K562 (cell line): ENCODE results near the gene LLCFC1. TPM values are rescaled to one million over a fixed set of nuclear protein-coding genes. Genes with fewer than 3 reads are reported as not detected.
A peak's percentile ranks its signal among the peaks of the same experiment; 100 is the strongest.

Source experiments
- ATAC-seq: fragments of 200-7000 bp; cut with Tn5 transposase; 3 replicates; pipeline ENCODE4 v1.9.1; 2020; ENCODE audit warnings: moderate library complexity
- BruUV-seq: library from RNA; stranded (reverse); fragments of 400-500 nt; replicated peaks from 2 replicates; lab custom pipeline; 2021; lab: Mats Ljungman, UMichigan
- CTCF ChIA-PET: fragments of 300-600 bp; formaldehyde crosslinking; extraction: SDS; loops from one replicate; lab custom pipeline; 2021; ENCODE audit warnings: low intra/inter-chr PET ratio; lab: Yijun Ruan, JAX
- POLR2A ChIA-PET: fragments of 300-600, 350-650 bp; sonication (Branson Sonifier 250); formaldehyde crosslinking; extraction: SDS; loops from one replicate; lab custom pipeline; 2021; ENCODE audit warnings: antibody characterized with exemption, inconsistent platforms; lab: Yijun Ruan, JAX
- DNase-seq, 4 experiments: peaks; one replicate each; pipeline versions ENCODE4 v3.0.0 to v3.0.0-alpha.2; 2011 to 2018; ENCODE audit warnings: low spot score in 3 of 4, mixed read lengths in 3 of 4; ENCODE audit errors: extremely low read depth in 1 of 4
- FAIRE-seq: peaks from 2 replicates; lab custom pipeline; 2011; peaks lifted over from hg19 to GRCh38; lab: Jason Lieb, UNC
- H2AFZ ChIP-seq: 2 replicates; pipeline ENCODE4 v1.6.0; 2011; ENCODE audit warnings: low read depth, low read length, control low read depth, inconsistent platforms
- H3K27ac ChIP-seq: fragments of 200-600 bp; 3 replicates; pipeline ENCODE4 v1.8.0; 2011; ENCODE audit warnings: low read depth, mild to moderate bottlenecking, control low read depth, inconsistent platforms, low read length, moderate library complexity, mixed read lengths; ENCODE audit errors: extremely low read depth
- H3K27me3 ChIP-seq, 2 experiments: fragments of 300-600 bp in 1 of 2; 2 replicates in 1 of 2; 3 replicates in 1 of 2; pipeline versions ENCODE4 v1.6.0 to v1.8.0; 2011; ENCODE audit warnings: inconsistent platforms in 2 of 2, low read length in 2 of 2, mild to moderate bottlenecking in 1 of 2, mixed read lengths in 1 of 2, moderate library complexity in 1 of 2; ENCODE audit not compliant: control insufficient read depth in 2 of 2, insufficient read depth in 2 of 2
- H3K36me3 ChIP-seq: fragments of 300-600 bp; 3 replicates; pipeline ENCODE4 v1.8.0; 2011; ENCODE audit warnings: mild to moderate bottlenecking, low read length, inconsistent platforms; ENCODE audit not compliant: control insufficient read depth, insufficient read depth
- H3K4me1 ChIP-seq, 2 experiments: fragments of 200-600 bp in 1 of 2; replicated peaks in 1 of 2; 2 replicates in 1 of 2; 3 replicates in 1 of 2; pipeline versions ENCODE4 v1.5.1 to v1.8.0; 2011; ENCODE audit warnings: inconsistent platforms in 2 of 2, low read length in 2 of 2, mild to moderate bottlenecking in 1 of 2, mixed read lengths in 1 of 2, moderate library complexity in 1 of 2; ENCODE audit not compliant: control insufficient read depth in 2 of 2, insufficient read depth in 2 of 2
- H3K4me2 ChIP-seq: 2 replicates; pipeline ENCODE4 v1.6.1; 2011; ENCODE audit warnings: low read length, control low read depth, inconsistent platforms, mixed read lengths; ENCODE audit not compliant: insufficient read depth
- H3K4me3 ChIP-seq: fragments of 200-600 bp; sonication (generic), shearing (Covaris generic); 2 replicates; pipeline ENCODE4 v1.5.1; 2016; ENCODE audit warnings: control low read depth, inconsistent platforms
- H3K79me2 ChIP-seq: fragments of 200-600 bp; 3 replicates; pipeline ENCODE4 v1.8.0; 2011; ENCODE audit warnings: low read length, inconsistent platforms; ENCODE audit not compliant: control insufficient read depth, insufficient read depth
- H3K9ac ChIP-seq, 2 experiments: 2 replicates each; pipeline versions ENCODE4 v1.6.0 to v1.6.1; 2011; ENCODE audit warnings: low read depth in 2 of 2, low read length in 2 of 2, control low read depth in 1 of 2, inconsistent platforms in 1 of 2, mild to moderate bottlenecking in 1 of 2, mixed read lengths in 1 of 2; ENCODE audit not compliant: insufficient read depth in 1 of 2
- H3K9me1 ChIP-seq: one replicate; pipeline ENCODE4 v1.6.0; 2011; ENCODE audit warnings: inconsistent platforms, mild to moderate bottlenecking, low read length, moderate library complexity; ENCODE audit not compliant: control insufficient read depth, insufficient read depth
- H3K9me3 ChIP-seq: replicated peaks from 2 replicates; pipeline ENCODE4 v1.5.1; 2011; ENCODE audit warnings: low read depth, low read length, inconsistent platforms; ENCODE audit not compliant: control insufficient read depth, insufficient read depth
- H4K20me1 ChIP-seq: replicated peaks from 2 replicates; pipeline ENCODE4 v1.6.1; 2011; ENCODE audit warnings: low read length, inconsistent platforms, mixed read lengths; ENCODE audit not compliant: control insufficient read depth, insufficient read depth
- C11orf30 ChIP-seq: fragments of 450-650 bp; IDR thresholded peaks from 2 replicates; pipeline ENCODE4 v1.6.1; 2016; ENCODE audit warnings: low read depth, mild to moderate bottlenecking
- MAFF ChIP-seq: IDR thresholded peaks from 2 replicates; pipeline ENCODE4 v1.6.1; 2012; ENCODE audit warnings: low read length, improper control_type of control experiment
- MAFG ChIP-seq: fragments of 450-650 bp; conservative IDR thresholded peaks from 2 replicates; pipeline ENCODE4 v1.6.1; 2016; ENCODE audit warnings: missing genetic modification characterization, missing compliant biosample characterization
- MAFK ChIP-seq: IDR thresholded peaks from 2 replicates; pipeline ENCODE4 v1.6.1; 2011; ENCODE audit warnings: low read length, improper control_type of control experiment
- ZNF316 ChIP-seq: fragments of 450-650 bp; IDR thresholded peaks from 2 replicates; pipeline ENCODE4 v1.6.1; 2016
- WGBS: fragments of 100-300 bp; shearing (Covaris generic); methylation state at CpG from one replicate; pipeline ENCODE4 v1.1.6; 2016; ENCODE audit warnings: low coverage, mixed read lengths; ENCODE audit not compliant: insufficient coverage; ENCODE audit errors: missing lambda C conversion rate; 5-methylcytosine and 5-hydroxymethylcytosine counted together
- in situ Hi-C: fragments of 300-500 bp; cut with MboI; formaldehyde crosslinking; loops from 4 replicates; pipeline ENCODE4 v1.15.0; 2018; ENCODE audit warnings: inconsistent platforms, mixed read lengths
- intact Hi-C: fragments of 100-400 bp; cut with micrococcal nuclease; formaldehyde crosslinking; loops from 2 replicates; pipeline ENCODE4 v1.14.2; 2022
- polyA plus RNA-seq, 8 experiments: library from polyadenylated mRNA; depleted of rRNA in 4 of 8; stranded (reverse) in 5 of 8; unstranded in 3 of 8; fragments of >200 nt; fragmentation: Nextera tagmentation in 2 of 8; fragmentation: Illumina TruSeq in 1 of 8; extraction: Ambion mirVana in 2 of 8; extraction: Trizol in 1 of 8; gene quantifications; 2 replicates each; pipeline versions ENCODE4 v1.2.1 to v1.2.3, GENCODE V29; 2011 to 2014; ENCODE audit warnings: inconsistent platforms in 1 of 8, missing spikeins in 1 of 8
- total RNA-seq, 7 experiments: library from RNA; depleted of rRNA in 6 of 7; stranded (reverse); fragments of >200 nt in 6 of 7; fragmentation: Illumina TruSeq in 2 of 7; extraction: Trizol in 2 of 7; gene quantifications; 2 replicates each; pipeline versions ENCODE4 v1.2.1 to v1.2.3, GENCODE V29; 2011 to 2021; ENCODE audit warnings: low replicate concordance in 1 of 7
- TF ChIP-seq, protein P1 (sequence below): sonication (generic); formaldehyde crosslinking; IDR thresholded peaks from 2 replicates; pipeline ENCODE4 v1.9.0; 2022; ENCODE audit warnings: mild to moderate bottlenecking, missing genetic modification reagents
- TF ChIP-seq, protein P2 (sequence below): sonication (generic); formaldehyde crosslinking; IDR thresholded peaks from 2 replicates; pipeline ENCODE4 v1.8.0; 2022; ENCODE audit warnings: mild to moderate bottlenecking, missing genetic modification reagents
- TF ChIP-seq, protein P3 (sequence below): fragments of 200-800 bp; sonication (Bioruptor generic); IDR thresholded peaks from 2 replicates; pipeline ENCODE4 v1.6.1; 2017; ENCODE audit warnings: missing genetic modification characterization, missing compliant biosample characterization
- TF ChIP-seq, protein P4 (sequence below): fragments of 150-350 bp; conservative IDR thresholded peaks from 2 replicates; pipeline ENCODE4 v1.6.1; 2014; ENCODE audit warnings: low read length

The LLCFC1 gene
- total and polyA plus RNA-seq, 9 of the 15 experiments (the other 6 are each of a cell fraction or from before 2014, with no cell fraction given) = not detected

DNA sequence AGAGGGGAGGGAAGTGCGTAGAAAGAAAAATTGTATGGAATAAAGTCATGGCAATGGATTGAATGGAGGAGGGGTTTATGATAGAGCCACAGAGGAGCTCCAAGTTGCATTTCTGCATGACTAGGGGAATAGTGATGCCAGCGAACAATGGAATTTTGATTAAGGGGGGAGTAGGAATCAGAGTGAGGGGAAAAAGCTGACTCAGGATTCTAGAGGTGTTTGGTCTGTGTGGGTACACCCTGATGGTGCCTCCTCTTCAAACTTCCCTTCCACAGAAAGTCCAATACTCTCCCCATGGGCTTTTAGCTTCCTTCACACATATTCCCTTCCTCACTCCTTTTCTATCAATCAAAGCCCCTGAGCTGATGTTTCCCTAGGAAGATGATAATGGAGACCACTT is 24.7 kb downstream of the LLCFC1 start:
- FAIRE-seq = no peak

More for the DNA sequence above, 24.7 kb downstream of the LLCFC1 start:
- Histone ChIP-seq H3K9ac (no peak overlapping the region), H3K4me2 (peak overlapping the region; percentile 34; the same call in 1 of the 2 replicates), H3K36me3 (peaks cover 16% of the 10 kb centered on the region), H3K4me1 (peaks cover 32 to 58% of the 10 kb centered on the region in 2 experiments), H3K9me3 (no peaks in the 10 kb centered on the region), H3K79me2 (peaks cover 25% of the 10 kb centered on the region), H4K20me1 (peaks cover 9% of the 10 kb centered on the region), H2AFZ (peak overlapping the region; percentile 5; the same call in 1 of the 2 replicates), H3K9me1 (no peaks in the 10 kb centered on the region), H3K27ac (no peak overlapping the region), H3K27me3 (no peaks in the 10 kb centered on the region), H3K4me3 (no peak overlapping the region)
- POLR2A ChIA-PET = interaction anchor here (0.6 to 1.8 kb wide), 4 partner anchors 8 to 241 kb away, joined by 3 read pairs; no protein-coding TSS in a partner anchor
- CTCF ChIA-PET = no interaction called here
- BruUV-seq = no TSS peak
- intact Hi-C loops = loop anchor here (2.0 kb wide), 1 partner anchor 39 kb away; no protein-coding TSS in a partner anchor
- ATAC-seq = no peak
- 57% methylated on average over 2 of the region's 2 CpGs for WGBS
- peak in 1 of 4 experiments; percentile 5 for DNase-seq
- in situ Hi-C loops = no loop called here
- TF ChIP-seq, protein P1, sequence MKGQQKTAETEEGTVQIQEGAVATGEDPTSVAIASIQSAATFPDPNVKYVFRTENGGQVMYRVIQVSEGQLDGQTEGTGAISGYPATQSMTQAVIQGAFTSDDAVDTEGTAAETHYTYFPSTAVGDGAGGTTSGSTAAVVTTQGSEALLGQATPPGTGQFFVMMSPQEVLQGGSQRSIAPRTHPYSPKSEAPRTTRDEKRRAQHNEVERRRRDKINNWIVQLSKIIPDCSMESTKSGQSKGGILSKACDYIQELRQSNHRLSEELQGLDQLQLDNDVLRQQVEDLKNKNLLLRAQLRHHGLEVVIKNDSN (CRISPR knock-in tag) = no peak
- peak; percentile 88 for TF ChIP-seq MAFK
- TF ChIP-seq, protein P2, sequence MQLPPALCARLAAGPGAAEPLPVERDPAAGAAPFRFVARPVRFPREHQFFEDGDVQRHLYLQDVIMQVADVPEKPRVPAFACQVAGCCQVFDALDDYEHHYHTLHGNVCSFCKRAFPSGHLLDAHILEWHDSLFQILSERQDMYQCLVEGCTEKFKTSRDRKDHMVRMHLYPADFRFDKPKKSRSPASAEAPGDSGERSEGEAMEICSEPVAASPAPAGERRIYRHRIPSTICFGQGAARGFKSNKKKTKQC (CRISPR knock-in tag) = peak; percentile 41; the same call in 1 of the 2 replicates
- TF ChIP-seq MAFG (tag) = peak; percentile 88
- TF ChIP-seq, protein P3, sequence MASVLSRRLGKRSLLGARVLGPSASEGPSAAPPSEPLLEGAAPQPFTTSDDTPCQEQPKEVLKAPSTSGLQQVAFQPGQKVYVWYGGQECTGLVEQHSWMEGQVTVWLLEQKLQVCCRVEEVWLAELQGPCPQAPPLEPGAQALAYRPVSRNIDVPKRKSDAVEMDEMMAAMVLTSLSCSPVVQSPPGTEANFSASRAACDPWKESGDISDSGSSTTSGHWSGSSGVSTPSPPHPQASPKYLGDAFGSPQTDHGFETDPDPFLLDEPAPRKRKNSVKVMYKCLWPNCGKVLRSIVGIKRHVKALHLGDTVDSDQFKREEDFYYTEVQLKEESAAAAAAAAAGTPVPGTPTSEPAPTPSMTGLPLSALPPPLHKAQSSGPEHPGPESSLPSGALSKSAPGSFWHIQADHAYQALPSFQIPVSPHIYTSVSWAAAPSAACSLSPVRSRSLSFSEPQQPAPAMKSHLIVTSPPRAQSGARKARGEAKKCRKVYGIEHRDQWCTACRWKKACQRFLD = 0 out of 2 replicates have a peak, but pooled peaks have one; percentile 30
- peak; percentile 94 for TF ChIP-seq C11orf30
- TF ChIP-seq, protein P4, sequence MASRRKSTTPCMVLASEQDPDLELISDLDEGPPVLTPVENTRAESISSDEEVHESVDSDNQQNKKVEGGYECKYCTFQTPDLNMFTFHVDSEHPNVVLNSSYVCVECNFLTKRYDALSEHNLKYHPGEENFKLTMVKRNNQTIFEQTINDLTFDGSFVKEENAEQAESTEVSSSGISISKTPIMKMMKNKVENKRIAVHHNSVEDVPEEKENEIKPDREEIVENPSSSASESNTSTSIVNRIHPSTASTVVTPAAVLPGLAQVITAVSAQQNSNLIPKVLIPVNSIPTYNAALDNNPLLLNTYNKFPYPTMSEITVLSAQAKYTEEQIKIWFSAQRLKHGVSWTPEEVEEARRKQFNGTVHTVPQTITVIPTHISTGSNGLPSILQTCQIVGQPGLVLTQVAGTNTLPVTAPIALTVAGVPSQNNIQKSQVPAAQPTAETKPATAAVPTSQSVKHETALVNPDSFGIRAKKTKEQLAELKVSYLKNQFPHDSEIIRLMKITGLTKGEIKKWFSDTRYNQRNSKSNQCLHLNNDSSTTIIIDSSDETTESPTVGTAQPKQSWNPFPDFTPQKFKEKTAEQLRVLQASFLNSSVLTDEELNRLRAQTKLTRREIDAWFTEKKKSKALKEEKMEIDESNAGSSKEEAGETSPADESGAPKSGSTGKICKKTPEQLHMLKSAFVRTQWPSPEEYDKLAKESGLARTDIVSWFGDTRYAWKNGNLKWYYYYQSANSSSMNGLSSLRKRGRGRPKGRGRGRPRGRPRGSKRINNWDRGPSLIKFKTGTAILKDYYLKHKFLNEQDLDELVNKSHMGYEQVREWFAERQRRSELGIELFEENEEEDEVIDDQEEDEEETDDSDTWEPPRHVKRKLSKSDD = no peak
- peak; percentile 88 for TF ChIP-seq MAFF
- TF ChIP-seq ZNF316 = peak; percentile 98
